Testis (tissue), 3 donors: ENCODE results near the gene DGCR8. TPM values are rescaled to one million over a fixed set of nuclear protein-coding genes. Genes with fewer than 3 reads are reported as not detected.

Experiments used
- DNase-seq: peaks from one replicate; pipeline ENCODE4 v3.0.0-alpha.2; 2019
- H3K27ac ChIP-seq, 2 donors: fragments of 200-600 bp; sonication (generic); one replicate each; pipeline ENCODE4 v1.5.1; 2019
- H3K27me3 ChIP-seq: fragments of 200-600 bp; sonication (generic); one replicate; pipeline ENCODE4 v1.5.1; 2019
- H3K36me3 ChIP-seq: fragments of 200-600 bp; sonication (generic); one replicate; pipeline ENCODE4 v1.5.1; 2017; ENCODE audit warnings: low read depth; ENCODE audit errors: missing control alignments
- H3K4me1 ChIP-seq: fragments of 200-600 bp; sonication (generic); one replicate; pipeline ENCODE4 v1.5.1; 2019
- H3K4me3 ChIP-seq, 2 donors: fragments of 200-600 bp; sonication (generic); one replicate each; pipeline ENCODE4 v1.5.1; 2017 to 2019
- H3K9me3 ChIP-seq: fragments of 200-600 bp; sonication (generic); one replicate; pipeline ENCODE4 v1.5.1; 2017
- POLR2A ChIP-seq: fragments of 450-650 bp; IDR thresholded peaks from one replicate; pipeline ENCODE4 v1.6.1; 2017; ENCODE audit warnings: antibody characterized with exemption, mild to moderate bottlenecking, moderate library complexity
- WGBS, 2 donors: methylation state at CpG; one replicate each; pipeline ENCODE4 v1.1.5; 2018; 5-methylcytosine and 5-hydroxymethylcytosine counted together
- intact Hi-C: fragments of 100-400 bp; cut with DNase I; formaldehyde crosslinking; loops from one replicate; pipeline ENCODE4 v1.15.1; 2023; ENCODE audit warnings: low total_unique reads
- polyA plus RNA-seq: library from polyadenylated mRNA; stranded (reverse); fragments of 350-450 nt; fragmentation: Illumina TruSeq; extraction: RNeasy Lipid Tissue Mini Kit (QIAGEN cat#74804); gene quantifications from one replicate; pipeline ENCODE4 v1.2.3, GENCODE V29; 2014; ENCODE audit warnings: low read depth, low replicate concordance; ENCODE audit not compliant: insufficient read depth
- total RNA-seq, 2 donors: library from RNA; depleted of rRNA; stranded (reverse); fragments of >200 nt; gene quantifications; one replicate each; pipeline ENCODE4 v1.2.3, GENCODE V29; 2016
- TF ChIP-seq, protein P1 (sequence below), 3 experiments: fragments of 450-650 bp in 2 of 3; fragments of 200-600 bp in 1 of 3; sonication (generic) in 1 of 3; IDR thresholded peaks; one replicate each; pipeline ENCODE4 v1.5.1; 2016 to 2019; ENCODE audit warnings: antibody characterized with exemption in 3 of 3, mild to moderate bottlenecking in 2 of 3, moderate library complexity in 1 of 3

Gene DGCR8
- total and polyA plus RNA-seq, 3 donors from 2014 or later = 44.4 to 83.7 (median 64.8) TPM

DNA sequence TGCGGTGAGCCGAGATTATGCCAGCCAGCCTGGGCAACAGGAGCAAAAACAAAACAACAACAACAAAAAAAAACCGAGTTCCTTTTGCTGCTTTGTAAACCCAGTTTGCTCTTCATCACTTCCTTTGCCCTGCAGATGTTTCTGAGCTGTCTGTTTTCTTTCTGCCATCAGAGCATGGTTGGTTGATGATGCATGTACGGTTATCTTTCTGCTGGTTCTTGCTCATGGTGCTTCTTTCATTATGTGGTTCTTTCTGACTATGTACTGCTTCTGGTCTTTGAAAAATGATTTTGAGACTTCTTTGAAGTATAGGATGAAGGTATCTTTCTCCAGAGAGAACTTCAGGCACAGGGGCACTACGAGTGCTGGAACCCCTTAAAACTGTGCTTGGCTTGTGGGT, 45.9 kb upstream of the DGCR8 start:
- WGBS, 2 donors = 82 to 85% methylated on average over 5 of the region's 5 CpGs

GRCh38 chr22:20035375-20036083, 44.5 kb upstream of the DGCR8 start:
- no peak for DNase-seq
- Histone ChIP-seq H3K27me3 (no peaks in the 10 kb centered on the region), H3K36me3 (no peaks in the 10 kb centered on the region), H3K4me1 (peaks cover 10% of the 10 kb centered on the region), H3K9me3 (no peaks in the 10 kb centered on the region), H3K4me3 (no peak overlapping the region), H3K27ac (no peak overlapping the region)
- 87 to 92% methylated on average over 13 to 16 of the region's 16 CpGs for WGBS, 2 donors
- intact Hi-C loops = no loop called here
- TF ChIP-seq POLR2A = no peak
- TF ChIP-seq, protein P1, sequence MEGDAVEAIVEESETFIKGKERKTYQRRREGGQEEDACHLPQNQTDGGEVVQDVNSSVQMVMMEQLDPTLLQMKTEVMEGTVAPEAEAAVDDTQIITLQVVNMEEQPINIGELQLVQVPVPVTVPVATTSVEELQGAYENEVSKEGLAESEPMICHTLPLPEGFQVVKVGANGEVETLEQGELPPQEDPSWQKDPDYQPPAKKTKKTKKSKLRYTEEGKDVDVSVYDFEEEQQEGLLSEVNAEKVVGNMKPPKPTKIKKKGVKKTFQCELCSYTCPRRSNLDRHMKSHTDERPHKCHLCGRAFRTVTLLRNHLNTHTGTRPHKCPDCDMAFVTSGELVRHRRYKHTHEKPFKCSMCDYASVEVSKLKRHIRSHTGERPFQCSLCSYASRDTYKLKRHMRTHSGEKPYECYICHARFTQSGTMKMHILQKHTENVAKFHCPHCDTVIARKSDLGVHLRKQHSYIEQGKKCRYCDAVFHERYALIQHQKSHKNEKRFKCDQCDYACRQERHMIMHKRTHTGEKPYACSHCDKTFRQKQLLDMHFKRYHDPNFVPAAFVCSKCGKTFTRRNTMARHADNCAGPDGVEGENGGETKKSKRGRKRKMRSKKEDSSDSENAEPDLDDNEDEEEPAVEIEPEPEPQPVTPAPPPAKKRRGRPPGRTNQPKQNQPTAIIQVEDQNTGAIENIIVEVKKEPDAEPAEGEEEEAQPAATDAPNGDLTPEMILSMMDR (IDR thresholded peaks at IDR 0.05) = no peak

More for the DNA sequence above, 45.9 kb upstream of the DGCR8 start:
- Histone ChIP-seq H3K4me3 (no peak overlapping the region), H3K4me1 (peaks cover 10% of the 10 kb centered on the region), H3K36me3 (no peaks in the 10 kb centered on the region), H3K27me3 (no peaks in the 10 kb centered on the region), H3K27ac (no peak overlapping the region), H3K9me3 (no peaks in the 10 kb centered on the region)
- intact Hi-C loops = no loop called here
- DNase-seq = no peak
- TF ChIP-seq, protein P1 (IDR thresholded peaks at IDR 0.05) = no peak
- TF ChIP-seq POLR2A = no peak

GRCh38 chr22:20036084-20036482, 44.0 kb upstream of the DGCR8 start:
- intact Hi-C loops = no loop called here
- DNase-seq = no peak
- Histone ChIP-seq H3K4me3 (no peak overlapping the region), H3K27me3 (no peaks in the 10 kb centered on the region), H3K27ac (no peak overlapping the region), H3K36me3 (no peaks in the 10 kb centered on the region), H3K4me1 (peaks cover 10% of the 10 kb centered on the region), H3K9me3 (no peaks in the 10 kb centered on the region)
- TF ChIP-seq, protein P1 (IDR thresholded peaks at IDR 0.05) = no peak
- TF ChIP-seq POLR2A = no peak
- WGBS, 2 donors = 93 to 94% methylated on average over 10 of the region's 10 CpGs

GRCh38 chr22:20036535-20037392, 43.3 kb upstream of the DGCR8 start:
- no peak overlapping the region for H3K4me3 ChIP-seq
- WGBS, 2 donors = 95% methylated on average over 22 to 25 of the region's 25 CpGs
- DNase-seq = no peak
- no peak for TF ChIP-seq POLR2A
- TF ChIP-seq, protein P1 (IDR thresholded peaks at IDR 0.05) = no peak
- H3K4me1 ChIP-seq = peaks cover 10% of the 10 kb centered on the region
- intact Hi-C loops = no loop called here
- no peak overlapping the region for H3K27ac ChIP-seq
- no peaks in the 10 kb centered on the region for H3K36me3 ChIP-seq
- H3K9me3 ChIP-seq = no peaks in the 10 kb centered on the region
- no peaks in the 10 kb centered on the region for H3K27me3 ChIP-seq
